ENCODE results near the gene GADD45B.

DNA sequence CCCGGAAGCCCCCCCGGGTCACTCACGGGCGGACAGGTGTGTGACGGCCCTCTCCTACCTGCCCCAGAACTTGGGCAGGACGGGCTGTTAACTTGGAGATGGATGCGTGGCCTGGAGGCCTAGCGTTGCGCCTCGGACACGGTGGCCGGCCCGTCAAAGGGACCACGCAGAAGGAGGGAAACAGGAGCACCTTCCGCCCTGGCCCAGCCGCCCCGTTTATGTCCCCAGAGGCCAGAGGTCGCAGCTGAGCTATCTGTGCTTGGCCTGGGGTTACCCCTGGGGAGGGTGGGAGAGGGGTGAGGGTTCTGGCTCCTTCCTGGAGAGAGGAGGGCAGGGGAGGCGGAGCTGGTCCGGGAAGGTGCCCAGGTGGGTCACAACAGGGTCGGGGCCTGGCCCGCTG lies 35.6 kb downstream of the GADD45B start:
- TF ChIP-seq POLR2AphosphoS5 (IDR thresholded peaks at IDR 0.05; ENCODE audit: low read depth, low read length) (no peak), SIN3A (IDR thresholded peaks at IDR 0.05; ENCODE audit: borderline replicate concordance, insufficient read depth, low read length) (no peak), TAF1 (IDR thresholded peaks at IDR 0.05; ENCODE audit: borderline replicate concordance, insufficient read depth, low read length) (no peak), FOXP2 (optimal IDR thresholded peaks at IDR 0.05; ENCODE audit: borderline replicate concordance, extremely low read depth, extremely low read length, insufficient read depth) (no peak)
- TF ChIP-seq, protein P1, sequence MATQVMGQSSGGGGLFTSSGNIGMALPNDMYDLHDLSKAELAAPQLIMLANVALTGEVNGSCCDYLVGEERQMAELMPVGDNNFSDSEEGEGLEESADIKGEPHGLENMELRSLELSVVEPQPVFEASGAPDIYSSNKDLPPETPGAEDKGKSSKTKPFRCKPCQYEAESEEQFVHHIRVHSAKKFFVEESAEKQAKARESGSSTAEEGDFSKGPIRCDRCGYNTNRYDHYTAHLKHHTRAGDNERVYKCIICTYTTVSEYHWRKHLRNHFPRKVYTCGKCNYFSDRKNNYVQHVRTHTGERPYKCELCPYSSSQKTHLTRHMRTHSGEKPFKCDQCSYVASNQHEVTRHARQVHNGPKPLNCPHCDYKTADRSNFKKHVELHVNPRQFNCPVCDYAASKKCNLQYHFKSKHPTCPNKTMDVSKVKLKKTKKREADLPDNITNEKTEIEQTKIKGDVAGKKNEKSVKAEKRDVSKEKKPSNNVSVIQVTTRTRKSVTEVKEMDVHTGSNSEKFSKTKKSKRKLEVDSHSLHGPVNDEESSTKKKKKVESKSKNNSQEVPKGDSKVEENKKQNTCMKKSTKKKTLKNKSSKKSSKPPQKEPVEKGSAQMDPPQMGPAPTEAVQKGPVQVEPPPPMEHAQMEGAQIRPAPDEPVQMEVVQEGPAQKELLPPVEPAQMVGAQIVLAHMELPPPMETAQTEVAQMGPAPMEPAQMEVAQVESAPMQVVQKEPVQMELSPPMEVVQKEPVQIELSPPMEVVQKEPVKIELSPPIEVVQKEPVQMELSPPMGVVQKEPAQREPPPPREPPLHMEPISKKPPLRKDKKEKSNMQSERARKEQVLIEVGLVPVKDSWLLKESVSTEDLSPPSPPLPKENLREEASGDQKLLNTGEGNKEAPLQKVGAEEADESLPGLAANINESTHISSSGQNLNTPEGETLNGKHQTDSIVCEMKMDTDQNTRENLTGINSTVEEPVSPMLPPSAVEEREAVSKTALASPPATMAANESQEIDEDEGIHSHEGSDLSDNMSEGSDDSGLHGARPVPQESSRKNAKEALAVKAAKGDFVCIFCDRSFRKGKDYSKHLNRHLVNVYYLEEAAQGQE (IDR thresholded peaks at IDR 0.05; ENCODE audit: insufficient read depth in 1 of 2, low read depth in 2 of 2, low read length in 2 of 2), result no peak

All from PFSK-1 (cell line).